GM21825 (cell line): ENCODE measurements around the gene ARL5B.

ENCODE experiments used
- ATAC-seq: cut with Tn5 transposase; IDR thresholded peaks from one replicate; pipeline ENCODE4 v1.9.1; 2021; ENCODE audit warnings: mild to moderate bottlenecking, moderate library complexity; ENCODE audit not compliant: unreplicated experiment

The ARL5B gene

DNA sequence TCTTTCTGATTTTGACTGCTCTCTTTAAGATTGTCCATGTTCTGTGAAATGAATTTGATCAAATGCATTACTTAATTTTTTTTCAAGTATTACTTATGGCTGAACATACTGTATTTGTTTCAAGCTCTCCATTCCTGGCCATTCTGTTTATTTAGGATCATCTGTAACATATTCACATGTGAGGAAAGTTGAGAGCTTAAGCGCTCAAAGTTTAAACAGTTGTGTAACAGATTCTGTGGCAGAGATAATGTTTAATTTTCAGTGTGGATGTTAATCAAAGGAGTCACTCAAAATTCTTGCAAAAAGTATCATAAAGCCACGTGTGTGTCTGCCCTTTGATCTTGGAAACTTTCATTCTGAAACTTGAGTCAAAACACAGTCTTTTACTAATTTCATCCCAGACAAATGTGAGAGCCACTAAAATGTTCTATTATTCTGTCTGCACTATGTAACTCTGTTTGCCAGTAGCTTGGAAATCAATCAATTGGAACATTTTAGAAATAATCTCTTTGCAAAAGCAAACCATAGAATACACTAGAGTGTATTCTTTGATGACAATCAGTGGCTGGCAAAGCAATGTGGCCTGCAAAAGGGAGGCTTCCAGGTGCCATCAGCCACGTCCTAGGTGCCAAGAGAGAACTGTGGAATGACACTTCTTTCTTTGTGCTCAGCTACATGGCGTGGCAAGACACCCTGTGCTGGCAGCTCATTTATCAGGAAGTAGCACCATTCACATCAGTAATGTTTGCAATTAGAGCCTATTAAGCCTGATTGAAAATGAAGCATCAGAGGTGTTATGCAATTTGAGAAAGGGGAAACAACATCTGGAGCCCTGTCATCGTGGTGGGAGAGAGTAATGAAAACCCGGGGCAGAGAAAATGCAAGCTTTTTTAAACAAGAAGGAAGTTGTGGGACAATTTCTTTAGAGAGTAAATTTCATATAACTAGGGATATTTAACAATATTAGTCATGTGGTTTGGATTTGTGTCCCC lies 40.9 kb downstream of the ARL5B start:
- ATAC-seq: no peak

DNA sequence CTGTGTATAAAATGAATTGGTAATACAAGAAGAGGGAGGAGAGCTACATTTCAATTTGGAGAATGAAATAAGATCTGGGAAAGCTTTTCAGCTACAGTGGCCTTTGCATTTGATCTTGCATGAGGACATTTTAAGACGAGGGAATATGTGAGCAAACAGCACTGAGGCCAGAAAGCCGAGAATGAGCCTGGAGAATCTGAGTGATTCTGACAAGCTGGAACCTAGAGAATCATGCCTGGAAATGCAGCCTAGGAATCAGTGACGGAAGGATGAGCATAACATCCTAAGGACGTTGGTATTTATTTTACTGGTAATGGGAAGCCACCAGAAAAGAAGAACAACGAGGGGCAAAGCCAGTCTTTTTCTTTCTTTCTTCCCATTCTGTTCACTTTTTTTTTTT lies 44.3 kb downstream of the ARL5B start:
- no peak for ATAC-seq

GRCh38 chr10:18710201-18710653 lies 51.0 kb downstream of the ARL5B start:
- ATAC-seq: no peak

GRCh38 chr10:18713077-18713476 lies 53.8 kb downstream of the ARL5B start:
- no peak for ATAC-seq

DNA sequence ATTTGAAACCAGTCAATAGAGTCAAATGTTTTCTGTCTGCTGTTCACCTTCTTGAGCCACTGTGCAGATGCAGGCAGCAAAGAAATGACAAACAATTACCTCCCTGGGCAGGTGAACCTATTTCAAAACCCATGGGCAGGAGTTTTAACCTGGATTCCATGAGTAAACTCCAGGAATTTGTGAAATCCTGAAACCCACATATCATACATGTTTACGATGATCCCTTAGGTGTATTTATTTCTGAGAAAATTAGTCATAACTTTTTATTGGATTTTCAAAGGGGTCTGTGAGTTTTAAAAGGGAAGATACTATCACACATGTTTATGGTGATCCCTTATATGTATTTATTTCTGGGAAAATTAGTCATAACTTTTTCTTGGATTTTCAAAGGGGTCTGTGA lies 59.8 kb downstream of the ARL5B start:
- no peak for ATAC-seq

DNA sequence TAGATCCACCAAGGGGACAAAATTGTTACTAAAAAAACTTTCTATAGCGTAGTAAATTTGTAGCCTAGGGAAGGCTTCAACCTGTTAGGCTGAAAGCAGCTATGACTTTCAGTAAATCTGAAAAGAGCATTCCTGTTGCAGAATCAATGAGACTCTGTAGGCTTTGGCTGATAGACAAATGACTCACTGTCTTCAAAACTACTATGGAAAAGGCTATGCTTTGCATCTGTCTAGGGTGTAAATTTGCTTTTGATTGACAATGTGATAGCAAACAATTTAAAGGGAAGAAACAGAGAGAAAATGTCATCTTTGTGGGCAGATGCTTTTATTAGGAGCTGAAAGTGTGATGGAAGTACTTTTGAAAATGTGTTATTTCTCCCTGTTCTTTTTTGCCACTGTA lies 60.6 kb downstream of the ARL5B start:
- no peak for ATAC-seq

GRCh38 chr10:18721067-18721466 lies 61.8 kb downstream of the ARL5B start:
- no peak for ATAC-seq

- ATAC-seq: no peak
Measured at GRCh38 chr10:18723801-18724200, 64.6 kb downstream of the ARL5B start.
